Nephron progenitor cell (in vitro differentiated cells): ENCODE results near the gene RGS11.

Experiments
- DNase-seq: peaks from one replicate; pipeline ENCODE4 v3.0.0; 2021
- H3K27ac Mint-ChIP-seq: 2 replicates; pipeline ENCODE4 v1.8.0; 2021; ENCODE audit warnings: mild to moderate bottlenecking, moderate library complexity, mixed read lengths
- H3K27me3 Mint-ChIP-seq: 2 replicates; pipeline ENCODE4 v1.8.0; 2021; ENCODE audit warnings: mild to moderate bottlenecking, low read depth, mixed read lengths; ENCODE audit not compliant: poor library complexity
- H3K36me3 Mint-ChIP-seq: 2 replicates; pipeline ENCODE4 v1.8.0; 2021; ENCODE audit warnings: low read depth, mixed read lengths
- H3K4me1 Mint-ChIP-seq: 2 replicates; pipeline ENCODE4 v1.8.0; 2021; ENCODE audit warnings: mixed read lengths
- H3K4me3 Mint-ChIP-seq: 2 replicates; pipeline ENCODE4 v1.8.0; 2021; ENCODE audit warnings: mild to moderate bottlenecking, moderate library complexity, mixed read lengths
- H3K9me3 Mint-ChIP-seq: 2 replicates; pipeline ENCODE4 v1.8.0; 2021; ENCODE audit warnings: mild to moderate bottlenecking, moderate library complexity, mixed read lengths
- TF ChIP-seq, protein P1 (sequence below): fragments of 200-600 bp; sonication (generic); IDR thresholded peaks from 2 replicates; pipeline ENCODE4 v1.5.0; 2021; ENCODE audit warnings: antibody characterized with exemption

Gene RGS11

GRCh38 chr16:301950-302349 is 26.2 kb upstream of the RGS11 start:
- Mint-ChIP-seq H3K36me3 (peaks cover 21% of the 10 kb centered on the region), H3K4me1 (peaks cover 9% of the 10 kb centered on the region), H3K27me3 (no peaks in the 10 kb centered on the region), H3K27ac (no peak overlapping the region), H3K9me3 (no peaks in the 10 kb centered on the region), H3K4me3 (no peak overlapping the region)
- TF ChIP-seq, protein P1, sequence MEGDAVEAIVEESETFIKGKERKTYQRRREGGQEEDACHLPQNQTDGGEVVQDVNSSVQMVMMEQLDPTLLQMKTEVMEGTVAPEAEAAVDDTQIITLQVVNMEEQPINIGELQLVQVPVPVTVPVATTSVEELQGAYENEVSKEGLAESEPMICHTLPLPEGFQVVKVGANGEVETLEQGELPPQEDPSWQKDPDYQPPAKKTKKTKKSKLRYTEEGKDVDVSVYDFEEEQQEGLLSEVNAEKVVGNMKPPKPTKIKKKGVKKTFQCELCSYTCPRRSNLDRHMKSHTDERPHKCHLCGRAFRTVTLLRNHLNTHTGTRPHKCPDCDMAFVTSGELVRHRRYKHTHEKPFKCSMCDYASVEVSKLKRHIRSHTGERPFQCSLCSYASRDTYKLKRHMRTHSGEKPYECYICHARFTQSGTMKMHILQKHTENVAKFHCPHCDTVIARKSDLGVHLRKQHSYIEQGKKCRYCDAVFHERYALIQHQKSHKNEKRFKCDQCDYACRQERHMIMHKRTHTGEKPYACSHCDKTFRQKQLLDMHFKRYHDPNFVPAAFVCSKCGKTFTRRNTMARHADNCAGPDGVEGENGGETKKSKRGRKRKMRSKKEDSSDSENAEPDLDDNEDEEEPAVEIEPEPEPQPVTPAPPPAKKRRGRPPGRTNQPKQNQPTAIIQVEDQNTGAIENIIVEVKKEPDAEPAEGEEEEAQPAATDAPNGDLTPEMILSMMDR, result no peak
- DNase-seq, result no peak

DNA sequence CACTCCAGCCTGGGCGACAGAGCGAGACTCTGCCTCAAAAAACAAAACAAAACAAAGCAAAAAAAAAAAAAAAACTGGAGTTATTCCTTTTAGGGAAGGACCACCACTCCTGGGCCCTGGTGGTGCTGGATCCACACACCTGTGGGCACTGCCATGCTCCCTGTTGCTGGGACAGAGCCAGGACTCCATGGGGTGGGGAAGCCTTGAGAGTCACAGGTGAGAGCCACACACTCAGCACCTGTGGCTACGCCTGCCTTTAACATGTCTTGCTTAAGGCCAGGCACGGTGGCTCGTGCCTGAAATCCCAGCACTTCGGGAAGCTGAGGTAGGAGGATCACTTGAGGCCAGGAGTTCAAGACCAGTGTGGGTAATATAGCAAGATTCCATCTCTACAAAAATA is 25.5 kb upstream of the RGS11 start:
- H3K27me3 Mint-ChIP-seq, result no peaks in the 10 kb centered on the region
- H3K4me1 Mint-ChIP-seq, result peaks cover 4% of the 10 kb centered on the region
- no peak for DNase-seq
- no peak overlapping the region for H3K27ac Mint-ChIP-seq
- H3K9me3 Mint-ChIP-seq, result no peaks in the 10 kb centered on the region
- H3K36me3 Mint-ChIP-seq, result peaks cover 18% of the 10 kb centered on the region
- TF ChIP-seq, protein P1, result no peak
- H3K4me3 Mint-ChIP-seq, result no peak overlapping the region

GRCh38 chr16:297832-298231 is 22.1 kb upstream of the RGS11 start:
- DNase-seq, result no peak
- no peaks in the 10 kb centered on the region for H3K36me3 Mint-ChIP-seq

GRCh38 chr16:296806-297510 is 21.2 kb upstream of the RGS11 start:
- Mint-ChIP-seq H3K27me3 (no peaks in the 10 kb centered on the region), H3K4me1 (no peaks in the 10 kb centered on the region), H3K27ac (no peak overlapping the region), H3K4me3 (no peak overlapping the region), H3K9me3 (no peaks in the 10 kb centered on the region), H3K36me3 (peaks cover 4% of the 10 kb centered on the region)
- TF ChIP-seq, protein P1, result no peak
- no peak for DNase-seq

More at GRCh38 chr16:297832-298231, 22.1 kb upstream of the RGS11 start:
- H3K4me1 Mint-ChIP-seq, result no peaks in the 10 kb centered on the region
- TF ChIP-seq, protein P1, result no peak
- no peaks in the 10 kb centered on the region for H3K27me3 Mint-ChIP-seq
- no peak overlapping the region for H3K4me3 Mint-ChIP-seq
- H3K27ac Mint-ChIP-seq, result no peak overlapping the region
- no peaks in the 10 kb centered on the region for H3K9me3 Mint-ChIP-seq

GRCh38 chr16:296276-296675 is 20.5 kb upstream of the RGS11 start:
- no peak overlapping the region for H3K4me3 Mint-ChIP-seq
- TF ChIP-seq, protein P1, result no peak

DNA sequence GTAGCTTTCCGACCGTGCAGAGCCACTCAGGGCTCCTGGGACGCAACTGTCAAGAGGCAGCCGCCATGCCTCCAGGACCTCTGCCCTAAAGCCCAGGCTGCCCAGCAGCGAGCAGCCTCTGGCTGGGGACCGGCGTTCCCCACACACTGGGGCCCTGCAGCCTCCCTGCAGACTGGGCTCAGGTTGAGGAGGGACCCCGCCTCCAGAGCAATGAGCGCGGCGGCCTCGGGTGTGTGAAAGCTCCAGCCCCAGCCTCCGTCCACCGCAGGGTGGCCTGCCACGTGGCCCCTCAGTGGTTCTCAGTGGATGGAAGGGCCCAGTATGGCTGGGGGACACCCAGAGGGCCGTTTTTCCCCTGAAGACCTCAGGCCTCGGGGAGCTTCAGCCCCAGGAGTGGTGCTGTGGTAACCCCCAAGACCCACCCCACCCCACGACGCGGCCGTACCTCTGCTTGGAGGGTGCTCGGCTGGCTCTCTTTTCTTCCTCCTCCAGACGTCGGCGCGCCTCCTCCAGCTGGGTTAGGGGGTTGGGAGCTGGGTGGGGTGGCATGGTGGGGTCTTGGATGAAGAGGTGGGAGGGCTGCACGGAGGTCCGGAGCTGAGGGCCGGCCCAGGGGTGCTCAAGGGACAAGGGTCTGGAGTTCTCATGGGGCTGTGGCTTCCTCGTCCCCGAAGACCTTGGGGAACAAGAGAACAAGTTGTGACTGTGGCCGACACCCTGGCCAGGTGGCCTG is 17.5 kb upstream of the RGS11 start:
- no peak for DNase-seq
- Mint-ChIP-seq H3K4me1 (no peaks in the 10 kb centered on the region), H3K27ac (no peak overlapping the region), H3K4me3 (no peak overlapping the region), H3K36me3 (peaks cover 4% of the 10 kb centered on the region), H3K9me3 (no peaks in the 10 kb centered on the region), H3K27me3 (no peaks in the 10 kb centered on the region)
- TF ChIP-seq, protein P1, result no peak

More at GRCh38 chr16:296276-296675, 20.5 kb upstream of the RGS11 start:
- no peak for DNase-seq
- Mint-ChIP-seq H3K27ac (no peak overlapping the region), H3K36me3 (peaks cover 4% of the 10 kb centered on the region), H3K9me3 (no peaks in the 10 kb centered on the region), H3K4me1 (no peaks in the 10 kb centered on the region), H3K27me3 (no peaks in the 10 kb centered on the region)
